NOMO-1 treated with DMSO at 0.1 percent for 48 hours (cell line): Measurements from ENCODE around the gene STX16.

Experiments
- DNase-seq: peaks from one replicate; lab custom pipeline; 2025; ENCODE audit not compliant: unreplicated experiment; lab: John Stamatoyannopoulos, UW

Gene STX16

GRCh38 chr20:58708246-58708931, 57.3 kb downstream of the STX16 start:
- DNase-seq, result no peak

- no peak for DNase-seq
Observed at GRCh38 chr20:58709013-58709702, 58.1 kb downstream of the STX16 start.

DNA sequence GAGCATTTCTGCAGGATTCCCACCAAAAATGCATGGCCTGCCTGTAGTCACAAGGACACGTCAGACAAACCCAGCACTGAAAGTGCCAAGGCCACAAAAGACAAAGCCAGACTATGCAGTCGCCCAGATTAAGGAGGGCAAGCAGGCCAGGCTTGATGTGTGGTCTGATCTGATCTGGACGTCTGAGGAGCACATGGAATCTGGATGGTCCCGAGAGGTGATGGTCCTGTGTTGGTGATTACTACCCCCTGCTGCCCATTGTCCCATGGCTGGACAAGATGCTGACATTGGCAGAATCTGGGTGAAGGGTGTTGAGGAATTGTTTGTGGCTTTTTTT, 58.6 kb downstream of the STX16 start:
- no peak for DNase-seq

DNA sequence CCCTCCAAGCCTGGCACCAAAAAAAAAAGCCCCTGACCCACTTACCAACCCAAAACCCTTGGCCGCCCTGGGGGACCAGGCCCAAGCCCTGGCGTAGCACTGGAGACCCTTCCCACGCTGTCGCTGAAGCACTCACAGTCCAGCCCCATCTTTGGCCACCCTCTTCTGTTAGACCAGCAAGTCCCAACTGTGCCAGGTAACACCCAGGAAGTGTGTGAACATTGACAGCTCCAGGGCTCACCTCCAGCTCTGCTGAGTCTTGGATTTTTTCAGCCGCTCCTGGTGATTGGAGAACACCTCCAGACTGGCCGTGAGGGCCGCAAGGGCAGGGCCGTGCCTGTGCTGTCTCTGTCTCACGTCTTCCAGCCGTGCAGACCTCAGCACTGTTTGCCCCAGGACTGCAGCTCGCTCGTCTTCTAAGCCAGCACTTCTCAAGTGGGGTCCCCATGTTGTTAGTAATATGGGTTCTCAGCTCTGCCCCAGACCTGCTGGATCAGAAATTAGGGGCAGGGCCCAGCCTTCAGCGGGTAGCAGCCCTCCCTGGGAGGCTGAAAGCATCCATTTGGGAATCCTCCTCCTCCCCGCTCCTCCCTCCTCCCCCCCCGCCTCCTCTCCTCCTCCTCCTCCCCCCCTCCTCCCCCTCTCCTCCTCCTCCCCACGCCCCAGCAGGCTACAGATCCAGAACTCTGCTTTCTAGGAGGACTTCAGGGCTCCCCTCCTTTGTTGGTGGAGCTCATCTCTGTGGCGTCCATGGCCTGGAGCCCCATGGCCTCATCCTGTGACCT, 59.6 kb downstream of the STX16 start:
- DNase-seq, result no peak

DNA sequence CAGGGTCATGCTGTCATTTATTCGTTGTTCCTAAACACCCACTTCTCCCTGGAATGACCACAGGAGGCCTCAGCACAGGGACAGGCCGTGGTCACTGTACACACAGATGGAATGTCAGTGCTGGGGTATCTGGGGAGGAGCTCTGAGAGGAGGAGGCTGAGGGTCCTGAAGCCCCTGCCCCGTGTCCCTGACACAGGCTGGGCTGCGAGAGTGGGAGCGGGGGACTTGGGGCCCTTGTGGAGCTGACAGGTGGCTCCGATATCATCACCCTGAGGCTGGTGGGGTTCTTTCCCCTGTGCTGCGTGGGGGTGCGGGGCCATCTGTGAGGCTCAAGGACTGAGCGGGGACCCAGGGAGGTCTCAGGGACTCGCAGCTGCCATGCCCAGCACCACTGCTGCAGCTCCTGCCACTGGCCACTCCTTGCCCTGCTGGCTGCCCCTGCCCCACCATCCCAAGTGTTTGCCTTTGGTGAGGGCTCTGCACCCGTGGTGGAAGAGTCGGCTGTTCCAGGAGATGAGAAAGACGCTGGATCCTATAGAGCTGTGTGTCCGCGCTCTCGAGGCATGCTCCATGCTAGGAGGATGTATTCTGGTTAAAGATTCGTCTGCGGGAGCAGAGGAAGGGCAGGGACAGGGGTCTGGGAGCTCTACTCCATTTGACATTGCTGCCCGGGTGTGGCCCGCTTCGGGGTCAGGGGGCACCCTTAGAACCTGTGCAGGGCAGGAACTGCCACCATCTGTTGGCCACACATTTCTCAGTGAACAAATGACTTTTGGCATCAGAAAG, 60.4 kb downstream of the STX16 start:
- DNase-seq, result no peak

DNA sequence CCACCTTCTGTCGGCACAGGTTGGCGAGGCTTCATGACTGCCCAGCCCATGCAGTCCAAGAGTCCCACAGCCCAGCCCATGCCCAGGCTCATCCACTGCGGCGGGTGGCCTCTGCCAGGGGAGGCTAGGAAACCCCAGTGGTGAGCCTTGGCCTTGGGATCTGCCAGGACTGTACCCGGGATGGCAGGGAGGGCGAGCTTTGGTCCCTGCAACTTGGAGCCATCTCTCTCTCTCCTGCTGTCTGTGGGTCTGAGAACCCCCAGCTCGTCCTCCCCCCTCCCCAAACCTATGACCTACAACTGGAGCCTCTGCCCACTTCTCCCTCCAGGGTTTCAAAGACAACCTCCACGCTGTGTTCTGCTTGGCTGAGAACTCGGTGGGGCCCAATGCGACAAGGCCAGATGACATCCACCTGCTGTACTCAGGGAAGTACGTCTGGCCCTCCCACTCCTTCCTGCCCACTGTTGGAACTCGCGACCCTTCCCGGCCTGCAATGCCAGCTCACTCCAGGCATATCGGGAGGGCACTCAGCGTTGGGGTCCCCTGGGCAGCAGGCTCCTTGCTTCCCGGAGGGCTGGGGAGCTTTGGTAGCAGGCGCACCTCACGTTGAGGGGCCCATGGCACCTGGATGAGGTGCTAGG, 61.2 kb downstream of the STX16 start:
- DNase-seq, result no peak

- no peak for DNase-seq
Observed at GRCh38 chr20:58712806-58713731, 62.0 kb downstream of the STX16 start.

- no peak for DNase-seq
Observed at GRCh38 chr20:58713801-58714339, 62.8 kb downstream of the STX16 start.

- DNase-seq, result no peak
Observed at GRCh38 chr20:58714340-58714922, 63.3 kb downstream of the STX16 start.

DNA sequence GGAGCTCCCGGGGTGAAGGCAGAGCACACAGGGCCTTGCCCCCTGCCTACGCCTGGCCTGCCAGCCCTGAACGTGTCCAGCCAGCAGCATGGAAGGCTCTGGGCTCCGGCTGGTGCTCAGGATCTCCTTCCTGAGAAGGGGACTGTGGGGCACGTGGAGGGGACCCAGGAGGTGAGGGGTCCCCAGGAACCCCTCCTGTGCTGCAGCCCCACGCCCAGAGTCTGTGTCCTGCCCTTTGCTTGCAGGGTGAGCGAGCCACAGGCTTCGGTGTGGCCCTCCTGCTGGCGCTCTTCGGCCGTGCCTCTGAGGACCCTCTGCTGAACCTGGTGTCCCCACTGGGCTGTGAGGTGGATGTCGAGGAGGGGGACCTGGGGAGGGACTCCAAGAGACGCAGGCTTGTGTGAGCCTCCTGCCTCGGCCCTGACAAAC, 63.9 kb downstream of the STX16 start:
- no peak for DNase-seq

DNA sequence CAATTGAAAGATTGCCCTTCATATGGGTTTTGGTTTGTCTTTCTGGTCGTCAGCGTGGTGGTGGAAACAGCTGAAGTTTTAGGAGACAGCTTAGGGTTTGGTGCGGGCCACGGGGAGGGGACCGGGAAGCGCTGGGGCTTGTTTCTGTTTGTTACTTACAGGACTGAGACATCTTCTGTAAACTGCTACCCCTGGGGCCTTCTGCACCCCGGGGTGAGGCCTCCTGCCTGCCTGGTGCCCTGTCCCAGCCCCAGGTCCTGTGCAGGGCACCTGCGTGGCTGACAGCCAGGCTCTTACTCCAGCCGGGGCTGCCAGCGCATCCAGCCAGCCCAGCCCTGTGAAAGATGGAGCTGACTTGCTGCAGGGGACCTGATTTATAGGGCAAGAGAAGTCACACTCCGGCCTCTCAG, 64.3 kb downstream of the STX16 start:
- no peak for DNase-seq

DNA sequence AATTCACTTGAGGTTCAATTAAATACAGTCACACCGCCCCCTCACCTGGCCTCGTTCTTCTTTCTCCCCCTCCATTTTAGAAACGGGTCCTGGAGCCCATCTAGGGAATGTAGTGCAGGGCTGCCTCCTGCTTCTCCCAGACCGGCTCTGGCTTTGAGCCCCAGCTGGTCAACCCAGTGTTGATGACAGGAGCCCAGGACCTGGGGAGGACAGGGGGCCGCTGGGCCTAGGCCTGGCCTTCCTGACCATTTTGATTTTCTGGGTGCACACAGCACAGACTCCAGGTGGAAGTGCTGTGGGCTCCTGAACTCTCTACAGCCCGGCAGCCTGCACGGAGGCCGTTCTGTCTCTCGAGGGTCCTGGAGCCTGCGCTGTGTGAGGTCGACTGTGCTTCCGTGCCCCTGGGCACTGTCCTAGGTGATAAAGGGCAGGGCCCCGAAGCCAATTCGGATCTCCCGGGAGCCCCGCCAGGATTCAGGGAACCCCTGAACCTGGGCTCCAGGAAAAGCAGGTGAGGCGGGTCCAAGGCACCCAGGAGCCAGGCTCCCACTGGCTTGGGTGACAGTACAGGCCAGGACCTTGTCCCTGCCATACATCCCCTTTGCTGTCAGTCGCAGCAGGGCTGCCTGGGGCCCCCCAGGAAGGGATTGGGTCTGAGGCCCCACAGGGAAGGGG, 64.9 kb downstream of the STX16 start:
- DNase-seq, result no peak

GRCh38 chr20:58716476-58717277, 65.6 kb downstream of the STX16 start:
- DNase-seq, result no peak

GRCh38 chr20:58717278-58718091, 66.4 kb downstream of the STX16 start:
- no peak for DNase-seq

DNA sequence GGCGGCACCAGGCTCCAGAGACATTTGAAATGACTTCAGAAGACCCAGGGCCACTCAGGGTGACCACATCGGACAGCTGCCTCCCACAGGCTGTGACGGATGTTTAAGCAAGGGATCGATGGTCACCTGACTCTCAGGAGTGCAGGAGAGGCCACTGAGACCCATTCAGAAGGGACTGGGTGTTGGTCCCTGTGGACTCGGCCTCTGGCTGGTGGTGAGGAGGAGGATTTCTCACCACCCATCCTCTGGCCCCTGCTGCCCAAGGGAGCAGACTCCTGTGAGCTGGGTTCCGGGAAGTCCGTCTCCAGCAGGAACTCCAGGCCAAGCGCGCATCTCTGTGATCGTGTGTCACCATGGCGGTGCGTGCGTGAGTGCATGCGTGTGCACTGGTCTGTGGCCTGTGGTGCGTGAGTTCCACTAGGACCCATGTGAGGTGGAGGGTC, 67.1 kb downstream of the STX16 start:
- no peak for DNase-seq

- no peak for DNase-seq
Observed at GRCh38 chr20:58718729-58719128, 67.6 kb downstream of the STX16 start.

GRCh38 chr20:58719258-58719657, 68.2 kb downstream of the STX16 start:
- DNase-seq, result no peak
